Measurements from ENCODE around the gene ZDHHC14.
"Not testable (repeated sequence)": the region's sequence is repeated elsewhere in the genome, so short reads cannot be mapped to it uniquely, and the experiment has no call there.

ZDHHC14 gene

DNA sequence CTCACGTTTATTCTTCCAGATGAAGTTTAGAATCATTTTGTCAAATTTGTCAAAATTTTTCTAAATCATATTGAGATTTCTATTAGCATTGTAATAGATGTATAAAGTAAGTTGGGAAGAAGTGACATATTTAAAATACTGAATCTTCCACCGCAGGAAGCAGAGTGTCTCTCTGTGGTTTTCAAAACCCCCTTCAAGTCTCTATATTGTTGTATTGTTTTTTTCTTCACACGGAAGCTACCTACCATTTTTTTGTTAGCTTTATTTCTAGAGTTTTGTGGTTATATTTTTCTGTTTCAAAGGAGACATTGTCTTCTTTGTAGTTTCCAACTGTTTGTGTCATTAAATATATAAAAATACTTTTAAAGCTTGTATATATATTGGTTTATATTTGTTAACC lies 188.6 kb downstream of the ZDHHC14 start:
- Histone ChIP-seq H3K4me2 (peak overlapping the region in 7 of 11 experiments; percentile 26 to 62 (median 41); a peak in 12 of 22 replicates), H3K9ac (no peak overlapping the region), H3K36me3 (peaks cover 0 to 18% (median 0%) of the 10 kb centered on the region in 11 experiments; a peak in 3 of 22 replicates), H3K4me1 (peaks cover 11 to 46% (median 33%) of the 10 kb centered on the region in 10 experiments; a peak in 19 of 20 replicates), H4K20me1 (no peaks in the 10 kb centered on the region), H3K27ac (no peak overlapping the region), H3K9me3 (replicated peaks in 1 of 11) (peaks cover 12 to 29% (median 18%) of the 10 kb centered on the region in 11 experiments; a peak in 19 of 22 replicates), H3K4me3 (no peak overlapping the region), H3K27me3 (no peaks in the 10 kb centered on the region)
- TF ChIP-seq Cebpa-rat (IDR thresholded peaks at IDR 0.05): no peak

DNA sequence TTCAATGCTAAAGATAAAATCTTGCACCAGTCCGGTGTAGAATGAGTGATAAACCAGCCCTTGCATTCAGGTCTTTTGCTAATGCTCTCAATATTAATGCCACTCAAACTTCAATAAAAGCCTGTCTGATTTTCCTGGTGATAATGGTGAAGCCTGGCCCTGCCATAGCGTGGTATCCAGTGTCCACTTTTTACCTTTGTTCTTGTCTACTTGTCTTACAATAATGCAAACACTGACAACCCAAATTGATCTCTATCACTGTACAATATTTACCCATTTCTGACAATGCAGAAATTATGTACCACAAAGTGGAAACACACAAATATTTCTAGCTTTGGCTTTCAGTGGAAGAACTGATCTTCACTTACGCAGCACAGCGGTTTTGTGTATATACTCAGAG lies 189.1 kb downstream of the ZDHHC14 start:
- no peaks in the 10 kb centered on the region for H3K27me3 ChIP-seq
- H3K9me3 ChIP-seq (replicated peaks in 1 of 11): peaks cover 12 to 29% (median 18%) of the 10 kb centered on the region in 11 experiments; a peak in 19 of 22 replicates
- H4K20me1 ChIP-seq: no peaks in the 10 kb centered on the region
- no peak for TF ChIP-seq Cebpa-rat (IDR thresholded peaks at IDR 0.05)
- no peak overlapping the region for H3K9ac ChIP-seq
- H3K36me3 ChIP-seq: peaks cover 0 to 18% (median 0%) of the 10 kb centered on the region in 11 experiments; a peak in 3 of 22 replicates
- H3K4me3 ChIP-seq: no peak overlapping the region
- H3K27ac ChIP-seq: no peak overlapping the region
- peaks cover 11 to 40% (median 31%) of the 10 kb centered on the region in 10 experiments; a peak in 19 of 20 replicates for H3K4me1 ChIP-seq
- peak overlapping the region in 9 of 11 experiments; percentile 17 to 62 (median 39); a peak in 14 of 22 replicates for H3K4me2 ChIP-seq

DNA sequence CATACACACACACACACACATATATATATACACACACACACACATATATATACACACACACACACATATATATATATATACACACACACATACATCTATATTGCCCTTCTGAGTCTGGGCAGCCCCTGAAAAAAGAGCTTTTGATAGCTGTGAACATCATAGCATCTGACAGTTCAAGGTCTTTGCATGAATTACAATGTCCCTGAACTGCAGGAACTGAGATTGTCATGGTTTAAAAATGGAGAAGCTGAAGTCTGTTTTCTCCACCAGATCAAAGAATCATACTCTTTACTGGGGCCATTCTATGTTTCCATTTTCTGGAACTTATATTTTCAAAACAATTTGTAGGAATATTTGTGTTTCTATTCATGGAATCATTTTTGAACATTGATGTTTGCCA lies 189.8 kb downstream of the ZDHHC14 start:
- Histone ChIP-seq H3K9me3 (replicated peaks in 1 of 11) (peaks cover 12 to 29% (median 18%) of the 10 kb centered on the region in 11 experiments; a peak in 19 of 22 replicates), H3K4me1 (peaks cover 11 to 35% (median 31%) of the 10 kb centered on the region in 10 experiments; a peak in 19 of 20 replicates), H3K36me3 (peaks cover 0 to 18% (median 0%) of the 10 kb centered on the region in 11 experiments; a peak in 3 of 22 replicates), H4K20me1 (no peaks in the 10 kb centered on the region), H3K27ac (no peak overlapping the region), H3K4me3 (no peak overlapping the region), H3K4me2 (peak overlapping the region; percentile 0 to 80 (median 53); a peak in 18 of 22 replicates), H3K27me3 (no peaks in the 10 kb centered on the region), H3K9ac (no peak overlapping the region)
- no peak for TF ChIP-seq Cebpa-rat (IDR thresholded peaks at IDR 0.05)

- H3K27ac ChIP-seq: peak overlapping the region in 1 of 11 experiments; percentile 21; a peak in 1 of 22 replicates
- peaks cover 0 to 18% (median 0%) of the 10 kb centered on the region in 11 experiments; a peak in 3 of 22 replicates for H3K36me3 ChIP-seq
- peak overlapping the region; percentile 0 to 80 (median 53); a peak in 18 of 22 replicates for H3K4me2 ChIP-seq
- peaks cover 9 to 33% (median 28%) of the 10 kb centered on the region in 10 experiments; a peak in 19 of 20 replicates for H3K4me1 ChIP-seq
- no peak overlapping the region for H3K9ac ChIP-seq
- H3K9me3 ChIP-seq (replicated peaks in 1 of 11): peaks cover 12 to 29% (median 18%) of the 10 kb centered on the region in 11 experiments; a peak in 19 of 22 replicates
- no peak for TF ChIP-seq Cebpa-rat (IDR thresholded peaks at IDR 0.05)
- no peaks in the 10 kb centered on the region for H3K27me3 ChIP-seq
- no peak overlapping the region for H3K4me3 ChIP-seq
- no peaks in the 10 kb centered on the region for H4K20me1 ChIP-seq
Observed at GRCh38 chr6:157571269-157571668, 190.3 kb downstream of the ZDHHC14 start.

GRCh38 chr6:157571950-157572349 lies 191.0 kb downstream of the ZDHHC14 start:
- H3K9me3 ChIP-seq (replicated peaks in 1 of 11): peaks cover 12 to 30% (median 19%) of the 10 kb centered on the region in 11 experiments; a peak in 19 of 22 replicates
- peaks cover 9 to 33% (median 25%) of the 10 kb centered on the region in 10 experiments; a peak in 19 of 20 replicates for H3K4me1 ChIP-seq
- peaks cover 0 to 21% (median 0%) of the 10 kb centered on the region in 11 experiments; a peak in 5 of 22 replicates for H3K36me3 ChIP-seq
- no peak overlapping the region for H3K27ac ChIP-seq
- H3K27me3 ChIP-seq: no peaks in the 10 kb centered on the region
- no peak overlapping the region for H3K9ac ChIP-seq
- H3K4me2 ChIP-seq: peak overlapping the region in 8 of 11 experiments; percentile 13 to 80 (median 62); a peak in 11 of 22 replicates
- no peak overlapping the region for H3K4me3 ChIP-seq
- H4K20me1 ChIP-seq: no peaks in the 10 kb centered on the region
- no peak for TF ChIP-seq Cebpa-rat (IDR thresholded peaks at IDR 0.05)

DNA sequence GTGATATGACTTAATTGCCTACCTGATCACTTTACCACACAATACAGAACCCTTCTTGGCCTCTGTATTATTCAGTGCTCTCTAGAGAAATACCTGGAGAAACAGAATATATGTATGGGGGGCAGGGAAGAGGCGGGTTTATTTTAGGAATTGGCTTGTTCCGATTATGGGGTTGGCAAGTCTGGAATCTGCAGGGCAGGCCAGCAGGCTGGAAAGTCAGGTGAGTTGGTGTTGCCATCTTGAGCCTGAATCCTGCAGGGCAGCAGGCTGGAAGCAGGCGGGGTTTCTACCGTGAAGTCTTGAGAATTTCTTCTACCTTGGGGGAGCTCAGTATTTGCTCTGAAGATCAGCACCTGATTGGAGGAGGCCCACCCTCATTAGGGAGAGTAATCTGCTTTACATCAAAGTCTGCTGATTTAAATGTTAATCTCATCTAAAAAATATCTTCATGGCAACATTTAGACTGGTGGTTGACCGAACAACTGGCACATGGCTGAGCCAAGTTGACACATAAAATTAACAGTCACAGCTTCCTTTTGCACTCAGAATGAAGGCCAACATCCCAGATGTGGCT lies 193.9 kb downstream of the ZDHHC14 start:
- H3K9ac ChIP-seq: no peak overlapping the region
- H3K27me3 ChIP-seq: no peaks in the 10 kb centered on the region
- no peak for TF ChIP-seq Cebpa-rat (IDR thresholded peaks at IDR 0.05)
- no peak overlapping the region for H3K4me2 ChIP-seq
- no peak overlapping the region for H3K27ac ChIP-seq
- H4K20me1 ChIP-seq: no peaks in the 10 kb centered on the region
- H3K9me3 ChIP-seq (replicated peaks in 1 of 11): peaks cover 12 to 37% (median 25%) of the 10 kb centered on the region in 11 experiments
- H3K4me1 ChIP-seq: peaks cover 6 to 23% (median 21%) of the 10 kb centered on the region in 10 experiments; a peak in 19 of 20 replicates
- H3K4me3 ChIP-seq: no peak overlapping the region
- peaks cover 0 to 17% (median 3%) of the 10 kb centered on the region in 11 experiments; a peak in 4 of 22 replicates for H3K36me3 ChIP-seq

DNA sequence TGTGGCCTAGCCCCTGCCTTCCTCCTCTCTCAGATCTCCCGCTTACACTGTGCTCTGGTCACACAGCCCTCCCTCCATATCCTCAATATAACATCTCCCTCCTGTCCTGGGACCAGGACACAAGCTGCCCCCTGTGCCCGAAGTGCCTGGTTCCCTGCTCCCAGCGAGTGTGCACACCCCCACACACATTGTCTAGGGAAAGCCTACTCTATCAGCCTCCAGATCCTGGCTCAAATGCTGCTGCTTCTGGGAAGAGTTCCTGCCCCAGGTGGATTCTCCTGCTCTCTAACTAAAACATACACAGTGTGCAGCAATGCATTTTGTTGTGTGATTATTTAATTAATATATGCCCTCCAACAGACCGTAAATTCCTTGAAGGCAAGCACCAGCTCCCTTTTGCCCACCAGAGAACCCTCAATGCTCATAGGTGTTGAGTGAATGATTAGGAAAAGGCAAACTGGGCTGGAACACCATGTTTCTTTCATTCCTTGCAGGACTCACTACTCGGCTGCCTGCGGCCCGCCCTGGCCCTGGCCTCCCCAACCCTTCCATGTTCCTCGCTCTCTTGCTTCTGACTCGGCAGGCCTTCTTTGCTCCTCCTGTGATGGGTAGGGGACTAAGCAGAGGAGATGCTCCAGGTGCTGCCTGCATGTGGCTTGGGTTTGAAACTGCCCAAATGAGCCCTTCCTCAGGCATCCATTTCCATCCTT lies 194.6 kb downstream of the ZDHHC14 start:
- Histone ChIP-seq H4K20me1 (no peaks in the 10 kb centered on the region), H3K4me3 (no peak overlapping the region), H3K36me3 (peaks cover 0 to 17% (median 3%) of the 10 kb centered on the region in 11 experiments; a peak in 4 of 22 replicates), H3K9ac (no peak overlapping the region), H3K4me2 (no peak overlapping the region), H3K27me3 (no peaks in the 10 kb centered on the region), H3K27ac (no peak overlapping the region), H3K4me1 (peaks cover 6 to 17% (median 15%) of the 10 kb centered on the region in 10 experiments; a peak in 19 of 20 replicates), H3K9me3 (replicated peaks in 1 of 11) (peaks cover 12 to 37% (median 25%) of the 10 kb centered on the region in 11 experiments)
- TF ChIP-seq Cebpa-rat (IDR thresholded peaks at IDR 0.05): no peak

DNA sequence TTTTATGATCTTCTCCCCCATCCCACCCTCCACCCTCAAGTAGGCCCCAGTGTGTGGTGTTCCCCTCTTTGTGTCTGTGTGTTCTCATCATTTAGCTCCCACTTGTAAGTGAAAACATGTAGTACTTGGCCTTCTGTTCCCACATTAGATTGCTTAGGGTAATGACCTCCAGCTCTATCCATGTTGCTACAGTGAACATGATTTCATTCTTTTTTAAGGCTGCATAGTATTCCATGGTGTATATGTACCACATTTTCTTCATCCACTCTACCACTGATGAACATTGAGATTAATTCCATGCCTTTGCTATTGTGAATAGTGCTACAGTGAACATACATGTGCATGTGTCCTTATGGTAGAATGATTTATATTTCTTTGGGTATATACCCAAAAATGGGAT lies 196.0 kb downstream of the ZDHHC14 start:
- peaks cover 0 to 20% (median 4%) of the 10 kb centered on the region in 11 experiments; a peak in 7 of 22 replicates for H3K36me3 ChIP-seq
- peaks cover 17 to 48% (median 32%) of the 10 kb centered on the region in 11 experiments for H3K9me3 ChIP-seq (replicated peaks in 1 of 11)
- H3K27ac ChIP-seq, H3K4me3 ChIP-seq, H3K4me2 ChIP-seq, H4K20me1 ChIP-seq, H3K4me1 ChIP-seq, H3K9ac ChIP-seq, H3K27me3 ChIP-seq: not testable (repeated sequence)

GRCh38 chr6:157578527-157578926 lies 197.5 kb downstream of the ZDHHC14 start:
- not testable (repeated sequence) for H3K4me3 ChIP-seq, H3K27ac ChIP-seq, H4K20me1 ChIP-seq, H3K4me1 ChIP-seq, H3K4me2 ChIP-seq, H3K27me3 ChIP-seq, H3K9ac ChIP-seq
- Histone ChIP-seq H3K36me3 (peaks cover 0 to 21% (median 4%) of the 10 kb centered on the region in 11 experiments; a peak in 7 of 22 replicates), H3K9me3 (replicated peaks in 1 of 11) (peaks cover 24 to 49% (median 36%) of the 10 kb centered on the region in 11 experiments)

Measured in BLaER1 treated with 17β-estradiol and CSF1 and Interleukin-3, amounts not matched to agents 10 nM and 100 nM (cell line).